Adrenal gland (tissue), 12 donors: Measurements from ENCODE around the gene ZNF143. TPM values are rescaled to one million over a fixed set of nuclear protein-coding genes. Genes with fewer than 3 reads are reported as not detected.

ENCODE experiments used
- DNase-seq, 7 donors: peaks; one replicate each; pipeline ENCODE4 v3.0.0-alpha.2; 2019 to 2020
- H3K27ac ChIP-seq, 5 donors: fragments of 200-600 bp; sonication (generic) in 4 of 5; 1 replicate in 3 of 5; 2 replicates in 2 of 5; pipeline versions ENCODE4 v1.5.1 to v1.8.0; 2016 to 2020; ENCODE audit warnings: mild to moderate bottlenecking in 1 of 5
- H3K27me3 ChIP-seq: fragments of 200-600 bp; 2 replicates; pipeline ENCODE4 v1.8.0; 2021
- H3K36me3 ChIP-seq, 2 donors: fragments of 200-600 bp; replicated peaks in 1 of 2; 1 replicate in 1 of 2; 2 replicates in 1 of 2; pipeline versions ENCODE4 v1.5.1 to v1.8.0; 2018 to 2022
- H3K4me1 ChIP-seq, 2 donors: fragments of 200-600 bp; replicated peaks in 1 of 2; 1 replicate in 1 of 2; 2 replicates in 1 of 2; pipeline versions ENCODE4 v1.5.1 to v1.8.0; 2018 to 2021
- H3K4me3 ChIP-seq, 4 donors: fragments of 200-600 bp; sonication (generic) in 3 of 4; one replicate each; pipeline ENCODE4 v1.5.1; 2016 to 2018
- H3K9me3 ChIP-seq, 3 donors: fragments of 200-600 bp; sonication (generic) in 1 of 3; replicated peaks in 1 of 3; 1 replicate in 2 of 3; 2 replicates in 1 of 3; pipeline versions ENCODE4 v1.5.1 to v1.8.0; 2016 to 2021
- CTCF ChIP-seq, 6 experiments: fragments of 450-650 bp in 4 of 6; fragments of 200-600 bp in 2 of 6; sonication (generic) in 1 of 6; IDR thresholded peaks; 1 replicate in 5 of 6; 2 replicates in 1 of 6; pipeline versions ENCODE4 v1.5.1 to v1.8.0; 2016 to 2021; ENCODE audit warnings: antibody characterized with exemption in 6 of 6, mild to moderate bottlenecking in 2 of 6, moderate library complexity in 1 of 6
- POLR2A ChIP-seq, 2 donors: fragments of 450-650 bp; IDR thresholded peaks; one replicate each; pipeline ENCODE4 v1.6.1; 2017; ENCODE audit warnings: antibody characterized with exemption in 2 of 2, mild to moderate bottlenecking in 2 of 2, moderate library complexity in 1 of 2
- WGBS, 4 donors: extraction: QIAGEN DNeasy Blood & Tissue Kit in 2 of 4; methylation state at CpG; one replicate each; pipeline versions ENCODE4 v1.1.5 to v1.1.7; 2013 to 2017; 5-methylcytosine and 5-hydroxymethylcytosine counted together
- intact Hi-C, 2 donors: fragments of 100-400 bp; cut with DNase I; formaldehyde crosslinking; loops; one replicate each; pipeline versions ENCODE4 v1.14.1 to v1.15.0; 2022 to 2023
- polyA plus RNA-seq, 3 donors: library from polyadenylated mRNA; stranded (reverse); fragments of 200-250 nt in 2 of 3; fragments of 350-450 nt in 1 of 3; fragmentation: Illumina TruSeq in 1 of 3; extraction: RNeasy Lipid Tissue Mini Kit (QIAGEN cat#74804) in 1 of 3; gene quantifications; one replicate each; pipeline ENCODE4 v1.2.3, GENCODE V29; 2013 to 2014
- total RNA-seq, 9 donors: library from RNA; depleted of rRNA in 4 of 9; stranded (reverse); fragments of >200 nt in 4 of 9; fragments of 120-200 nt in 1 of 9; fragmentation: NEBNext Ultra II Directional in 1 of 9; extraction: Animal tissue kit (Norgen Biotek cat#: 25700) in 1 of 9; gene quantifications; one replicate each; pipeline versions ENCODE4 v1.1.0 to v1.2.4, GENCODE V29; 2013 to 2023
- donor health status: healthy with polysubstance abuse.
- donor health status: Bipolar disorder and iron deficiency.
- donor health status: DM: yes; HTN: yes; CAD: no.
- donor health status: DM: no; HTN: no; CAD: no.
- donor health status: DM: no; HTN: no; CAD: no.
- donor health status: DM: yes; HTN: yes; CAD: no.

The ZNF143 gene
- total and polyA plus RNA-seq, 12 donors, result 6.8 to 29.8 (median 17.1) TPM

- intact Hi-C loops, result no loop called here
- Histone ChIP-seq H3K27ac (peak overlapping the region in 3 of 5 donors; percentile 28 to 75 (median 61)), H3K9me3 (no peaks in the 10 kb centered on the region), H3K27me3 (no peaks in the 10 kb centered on the region), H3K36me3 (no peaks in the 10 kb centered on the region), H3K4me3 (no peak overlapping the region), H3K4me1 (peaks cover 3 to 21% of the 10 kb centered on the region in 2 donors)
- TF ChIP-seq CTCF (IDR thresholded peaks at IDR 0.05) (no peak), POLR2A (IDR thresholded peaks at IDR 0.05) (no peak)
- 54 to 62% (median 58%) methylated on average over 7 of the region's 7 CpGs for WGBS, 4 donors
- peak in 1 of 7 donors; percentile 19 for DNase-seq
Measured at GRCh38 chr11:9568854-9569587, 108.2 kb downstream of the ZNF143 start.

GRCh38 chr11:9569588-9570164, 108.9 kb downstream of the ZNF143 start:
- TF ChIP-seq CTCF (IDR thresholded peaks at IDR 0.05) (no peak), POLR2A (IDR thresholded peaks at IDR 0.05) (no peak)
- DNase-seq, result no peak
- Histone ChIP-seq H3K27ac (peak overlapping the region in 3 of 5 donors; percentile 28 to 75 (median 61)), H3K4me1 (peaks cover 3 to 21% of the 10 kb centered on the region in 2 donors), H3K4me3 (no peak overlapping the region), H3K9me3 (no peaks in the 10 kb centered on the region), H3K27me3 (no peaks in the 10 kb centered on the region), H3K36me3 (no peaks in the 10 kb centered on the region)
- WGBS, 4 donors, result 91 to 98% (median 94%) methylated on average over 5 of the region's 5 CpGs
- intact Hi-C loops, result loop anchor here in 1 of 2 donors (5.0 to 10.0 kb wide), 2 partner anchors 38 to 45 kb away; no protein-coding TSS in a partner anchor

GRCh38 chr11:9570313-9571025, 109.7 kb downstream of the ZNF143 start:
- Histone ChIP-seq H3K4me1 (peaks cover 3 to 25% of the 10 kb centered on the region in 2 donors), H3K36me3 (no peaks in the 10 kb centered on the region), H3K4me3 (no peak overlapping the region), H3K27me3 (no peaks in the 10 kb centered on the region), H3K27ac (peak overlapping the region in 1 of 5 donors; percentile 61), H3K9me3 (no peaks in the 10 kb centered on the region)
- TF ChIP-seq POLR2A (IDR thresholded peaks at IDR 0.05), result no peak
- no peak for TF ChIP-seq CTCF (IDR thresholded peaks at IDR 0.05)
- WGBS, 4 donors, result 81 to 90% (median 87%) methylated on average over 9 of the region's 9 CpGs
- intact Hi-C loops, result loop anchor here in 1 of 2 donors (5.0 to 10.0 kb wide), 2 partner anchors 37 to 46 kb away; no protein-coding TSS in a partner anchor
- DNase-seq, result no peak
